Measurements from ENCODE around the gene SYNJ2. TPM values are rescaled to one million over a fixed set of nuclear protein-coding genes. Genes with fewer than 3 reads are reported as not detected.

Gene SYNJ2
- total RNA-seq, 1 donor from 2014 or later: 24.0 TPM

DNA sequence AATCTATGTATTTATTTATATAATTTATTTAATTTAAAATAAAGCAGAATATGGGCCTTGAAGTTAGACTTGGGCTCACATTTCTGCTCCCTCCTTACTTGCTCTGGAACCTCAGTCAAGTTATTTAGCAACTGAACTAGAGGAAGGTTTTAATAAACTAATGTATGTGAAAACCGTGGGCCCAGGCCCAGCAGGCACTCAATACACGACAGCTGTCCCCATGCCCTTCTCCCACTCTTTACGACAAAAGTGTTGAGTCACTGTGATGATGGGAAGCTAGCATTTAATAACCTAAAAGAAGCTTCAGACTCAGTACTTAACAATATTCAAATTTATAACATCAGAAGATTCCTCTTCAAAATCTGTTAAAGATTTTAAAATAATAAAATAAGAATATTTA, 139.7 kb downstream of the SYNJ2 start:
- DNase-seq (ENCODE audit: low spot score): no peak
- intact Hi-C loops (cut with DNase I): no loop called here

DNA sequence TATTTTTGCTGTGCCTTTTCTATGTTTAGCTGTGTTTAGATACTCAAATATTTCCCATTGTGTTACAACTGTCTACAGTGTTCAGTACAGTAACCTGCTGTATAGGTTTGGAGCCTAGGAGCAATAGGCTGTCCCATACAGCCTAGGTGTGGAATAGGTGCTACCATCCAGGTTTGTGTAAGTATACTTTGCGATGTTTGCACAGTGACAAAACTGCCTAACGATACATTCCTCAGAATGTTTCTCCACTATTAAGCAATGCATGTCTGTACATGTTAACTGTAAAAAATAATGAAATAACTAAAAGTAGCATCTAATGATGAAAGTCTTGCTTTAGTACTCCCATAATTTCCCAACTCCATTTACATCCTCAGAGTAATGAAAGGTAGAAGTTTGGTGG, 140.4 kb downstream of the SYNJ2 start:
- intact Hi-C loops (cut with DNase I): no loop called here
- no peak for DNase-seq (ENCODE audit: low spot score)

DNA sequence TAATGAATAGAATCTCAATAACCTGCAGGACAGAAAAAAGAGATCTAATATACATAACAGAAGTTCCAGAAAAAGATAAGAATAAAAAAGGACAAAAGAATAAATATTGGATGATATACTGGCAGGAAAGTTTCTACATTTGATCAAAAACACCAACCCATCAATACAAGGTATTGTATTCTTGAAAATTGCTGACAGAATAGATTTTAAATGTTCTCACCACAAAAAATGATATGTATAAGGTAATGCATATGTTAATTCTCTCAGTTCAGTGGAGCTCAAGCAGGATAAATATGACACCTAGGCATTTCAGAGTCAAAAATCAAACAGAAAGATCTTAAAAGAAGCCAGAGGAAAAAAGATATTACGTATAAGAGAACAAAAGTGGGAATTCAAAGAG, 142.6 kb downstream of the SYNJ2 start:
- intact Hi-C loops (cut with DNase I): no loop called here
- no peak for DNase-seq (ENCODE audit: low spot score)

DNA sequence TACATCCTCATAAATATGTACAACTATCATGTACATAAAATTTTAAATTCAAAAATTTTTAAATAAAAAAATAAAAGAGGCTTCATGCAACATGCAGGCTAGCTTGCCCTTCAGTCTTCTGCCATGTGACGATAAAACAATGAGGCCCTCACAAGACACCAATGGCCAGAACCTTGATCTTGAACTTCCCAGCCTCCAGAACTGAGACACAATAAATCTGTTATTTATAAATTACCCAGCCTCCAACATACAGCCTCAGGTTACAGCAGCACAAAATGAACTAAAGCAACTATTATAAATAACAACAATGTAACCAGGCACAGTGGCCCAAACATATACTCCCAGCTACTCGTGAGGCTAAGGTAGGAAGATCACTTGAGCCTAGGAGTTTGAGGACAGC, 143.6 kb downstream of the SYNJ2 start:
- intact Hi-C loops (cut with DNase I): no loop called here
- no peak for DNase-seq (ENCODE audit: low spot score)

DNA sequence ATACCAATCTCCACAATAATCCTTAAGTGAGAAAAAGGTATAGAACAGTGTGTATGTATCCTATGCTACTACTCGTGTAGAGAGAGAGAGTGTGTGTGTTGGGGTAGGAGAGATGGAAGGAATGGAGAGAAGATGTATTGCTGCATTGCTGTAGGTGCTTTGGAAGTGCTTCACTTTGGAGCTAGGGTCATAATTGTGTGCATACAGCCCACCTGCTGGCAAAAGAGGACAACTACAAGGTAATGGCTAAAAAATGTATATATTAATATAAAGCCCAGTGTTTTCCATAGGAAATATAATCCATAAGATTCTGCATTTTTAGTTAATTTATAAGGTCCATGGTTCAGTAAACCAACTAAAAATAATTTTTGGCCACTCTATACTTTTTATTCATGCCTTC, 150.3 kb downstream of the SYNJ2 start:
- intact Hi-C loops (cut with DNase I): no loop called here
- DNase-seq (ENCODE audit: low spot score): no peak

DNA sequence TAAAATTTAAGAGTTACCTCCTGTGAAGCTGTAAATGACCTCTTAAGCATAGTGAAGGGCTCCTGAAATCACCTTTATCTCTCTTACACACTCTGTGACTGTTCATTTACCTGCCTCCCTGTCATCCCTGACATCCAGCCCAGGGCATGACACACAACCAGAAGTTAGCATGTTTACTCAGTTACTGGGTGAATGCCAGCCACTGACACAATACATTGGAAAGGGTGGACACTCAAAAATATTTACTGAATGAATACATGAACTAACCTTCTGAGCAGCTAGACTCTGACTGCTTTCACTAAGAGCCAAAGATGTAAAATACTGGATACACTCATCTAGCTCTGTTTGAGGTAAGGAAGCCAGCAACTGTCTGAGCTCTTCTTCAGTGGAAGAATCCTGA, 161.1 kb downstream of the SYNJ2 start:
- intact Hi-C loops (cut with DNase I): no loop called here
- DNase-seq (ENCODE audit: low spot score): no peak

DNA sequence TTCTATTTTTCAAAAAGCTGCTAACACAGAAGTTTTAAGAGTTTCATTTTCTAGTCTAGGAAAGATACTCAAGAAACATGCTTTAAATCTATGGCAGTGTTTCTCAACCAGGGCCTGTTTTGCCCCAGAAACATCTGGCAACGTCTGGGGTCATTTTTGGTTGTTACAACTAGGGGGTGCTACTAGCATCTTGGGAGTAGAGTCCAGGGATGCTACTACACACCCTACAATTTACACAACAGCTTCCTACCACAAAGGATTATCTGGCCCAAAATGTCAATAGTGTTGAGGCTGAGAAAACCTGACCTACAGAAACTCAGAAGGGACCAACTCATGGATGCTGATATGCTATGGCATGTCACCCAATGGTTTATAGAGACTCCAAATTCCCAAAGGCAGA, 162.0 kb downstream of the SYNJ2 start:
- no peak for DNase-seq (ENCODE audit: low spot score)

More for the DNA sequence above, 162.0 kb downstream of the SYNJ2 start:
- intact Hi-C loops (cut with DNase I): no loop called here

Other genes with a start within 250 kb of the SYNJ2 start
- gene SNX9, start 158.6 kb upstream of the SYNJ2 start, total RNA-seq: 34.2 TPM
- gene SERAC1, start 186.4 kb downstream of the SYNJ2 start, total RNA-seq: 4.1 TPM
- 20.5 TPM for gene GTF2H5, start 186.5 kb downstream of the SYNJ2 start, total RNA-seq